A549 (cell line): Measurements from ENCODE around the gene TAF4. TPM values are rescaled to one million over a fixed set of nuclear protein-coding genes. Genes with fewer than 3 reads are reported as not detected.

Experiments used
- ATAC-seq, 2 experiments: fragments of 200-7000 bp in 1 of 2; fragments of >200 bp in 1 of 2; cut with Nextera tagmentation in 1 of 2; cut with Tn5 transposase in 1 of 2; 3 replicates each; pipeline versions ENCODE4 v1.8.0 to v1.9.1; 2018 to 2020; ENCODE audit warnings: mild to moderate bottlenecking in 1 of 2, moderate library complexity in 1 of 2
- CTCF ChIA-PET: fragments of 300-600 bp; sonication (Branson Sonifier 250); formaldehyde crosslinking; extraction: SDS; loops from one replicate; lab custom pipeline; 2021; ENCODE audit warnings: antibody characterized with exemption, inconsistent platforms; lab: Yijun Ruan, JAX
- POLR2A ChIA-PET: fragments of 350-600 bp; formaldehyde crosslinking; extraction: SDS; loops from one replicate; lab custom pipeline; 2021; ENCODE audit warnings: antibody characterized with exemption, inconsistent platforms; lab: Yijun Ruan, JAX
- DNase-seq, 2 experiments: peaks; one replicate each; pipeline versions ENCODE4 v3.0.0 to v3.0.0-alpha.2; 2011 to 2016; ENCODE audit warnings: low read depth in 1 of 2, low spot score in 1 of 2
- FAIRE-seq: peaks from 2 replicates; lab custom pipeline; 2011; peaks lifted over from hg19 to GRCh38; lab: Jason Lieb, UNC
- H3K27ac ChIP-seq, 2 experiments: fragments of >200 bp; sonication (Bioruptor Twin); formaldehyde crosslinking; 3 replicates each; pipeline ENCODE4 v1.5.1; 2016 to 2017
- H3K4me1 ChIP-seq: fragments of >200 bp; sonication (Bioruptor Twin); formaldehyde crosslinking; 3 replicates; pipeline ENCODE4 v1.6.1; 2016
- H3K4me2 ChIP-seq: fragments of >200 bp; sonication (Bioruptor Twin); formaldehyde crosslinking; 3 replicates; pipeline ENCODE4 v1.6.1; 2016
- H3K4me3 ChIP-seq: fragments of >200 bp; sonication (Bioruptor Twin); formaldehyde crosslinking; 3 replicates; pipeline ENCODE4 v1.5.1; 2016
- H3K9me3 ChIP-seq: fragments of >200 bp; sonication (Bioruptor Twin); formaldehyde crosslinking; 3 replicates; pipeline ENCODE4 v1.6.1; 2016
- ATOH8 ChIP-seq: fragments of 250-450 bp; sonication (Bioruptor Pico); IDR thresholded peaks from 2 replicates; pipeline ENCODE4 v1.5.0; 2020; ENCODE audit warnings: low read depth, mild to moderate bottlenecking, moderate library complexity
- BCL3 ChIP-seq: fragments of >200 bp; sonication (Bioruptor Twin); formaldehyde crosslinking; IDR thresholded peaks from 3 replicates; pipeline ENCODE4 v1.6.1; 2016
- BHLHE40 ChIP-seq: IDR thresholded peaks from 2 replicates; pipeline ENCODE4 v1.6.1; 2012; ENCODE audit warnings: low read depth, low read length, inconsistent platforms
- CBX2 ChIP-seq: fragments of 200-600 bp; sonication (generic); IDR thresholded peaks from 2 replicates; pipeline ENCODE4 v1.6.1; 2016; ENCODE audit warnings: low read depth, mild to moderate bottlenecking, borderline replicate concordance
- CBX8 ChIP-seq: fragments of 200-600 bp; sonication (generic); IDR thresholded peaks from 2 replicates; pipeline ENCODE4 v1.6.1; 2016
- CEBPB ChIP-seq, 2 experiments: fragments of >200 bp in 1 of 2; sonication (Bioruptor Twin) in 1 of 2; formaldehyde crosslinking in 1 of 2; IDR thresholded peaks; 2 replicates each; pipeline ENCODE4 v1.6.1; 2012 to 2016
- EHF ChIP-seq: fragments of 250-450 bp; sonication (Bioruptor Pico); IDR thresholded peaks from 2 replicates; pipeline ENCODE4 v1.5.0; 2020; ENCODE audit warnings: mild to moderate bottlenecking
- EHMT2 ChIP-seq: fragments of 200-600 bp; sonication (generic); IDR thresholded peaks from 2 replicates; pipeline ENCODE4 v1.6.1; 2016; ENCODE audit warnings: antibody characterized with exemption, low read depth, mild to moderate bottlenecking, moderate library complexity
- ELK1 ChIP-seq: fragments of 150-350 bp; IDR thresholded peaks from 2 replicates; pipeline ENCODE4 v1.6.1; 2014; ENCODE audit warnings: low read depth, mild to moderate bottlenecking, low read length
- GATA3 ChIP-seq: IDR thresholded peaks from 2 replicates; pipeline ENCODE4 v1.6.1; 2012; ENCODE audit warnings: borderline replicate concordance
- HDAC2 ChIP-seq: fragments of 200-600 bp; sonication (generic); IDR thresholded peaks from 2 replicates; pipeline ENCODE4 v1.6.1; 2016
- HES2 ChIP-seq: fragments of >200 bp; sonication (Bioruptor Twin); formaldehyde crosslinking; IDR thresholded peaks from 2 replicates; pipeline ENCODE4 v1.6.1; 2016
- HEYL ChIP-seq: fragments of 250-450 bp; sonication (Bioruptor Pico); IDR thresholded peaks from 2 replicates; pipeline ENCODE4 v1.8.0; 2021; ENCODE audit warnings: mild to moderate bottlenecking, moderate library complexity
- HMGXB4 ChIP-seq: fragments of 250-450 bp; sonication (Bioruptor Pico); IDR thresholded peaks from 2 replicates; pipeline ENCODE4 v1.5.0; 2021; ENCODE audit warnings: mild to moderate bottlenecking, moderate library complexity, borderline replicate concordance
- HOXB13 ChIP-seq: fragments of 250-450 bp; sonication (Bioruptor Pico); IDR thresholded peaks from 2 replicates; pipeline ENCODE4 v1.5.0; 2020; ENCODE audit warnings: low read depth, mild to moderate bottlenecking, moderate library complexity
- JUN ChIP-seq, 2 experiments: fragments of >200 bp; sonication (Bioruptor Twin); formaldehyde crosslinking; IDR thresholded peaks; 2 replicates in 1 of 2; 3 replicates in 1 of 2; pipeline ENCODE4 v1.6.1; 2016 to 2017
- JUNB ChIP-seq: fragments of >200 bp; sonication (Bioruptor Twin); formaldehyde crosslinking; IDR thresholded peaks from 2 replicates; pipeline ENCODE4 v1.6.1; 2016
- KDM1A ChIP-seq: fragments of 200-600 bp; sonication (generic); IDR thresholded peaks from 2 replicates; pipeline ENCODE4 v1.6.1; 2016; ENCODE audit warnings: low read depth, mild to moderate bottlenecking
- MAFK ChIP-seq: fragments of 450-650 bp; IDR thresholded peaks from 2 replicates; pipeline ENCODE4 v1.6.1; 2014; ENCODE audit not compliant: partially characterized antibody
- MYC ChIP-seq: IDR thresholded peaks from 2 replicates; pipeline ENCODE4 v1.6.1; 2012; ENCODE audit warnings: mild to moderate bottlenecking, inconsistent platforms, low read length, improper control_type of control experiment, borderline replicate concordance
- NPAS2 ChIP-seq: fragments of 250-450 bp; sonication (Bioruptor Pico); IDR thresholded peaks from 2 replicates; pipeline ENCODE4 v1.8.0; 2022; ENCODE audit warnings: mild to moderate bottlenecking, moderate library complexity, borderline replicate concordance
- POLR2A ChIP-seq: IDR thresholded peaks from 2 replicates; pipeline ENCODE4 v1.6.1; 2012; ENCODE audit warnings: mild to moderate bottlenecking, low read length
- POLR2AphosphoS2 ChIP-seq: conservative IDR thresholded peaks from 2 replicates; pipeline ENCODE4 v1.6.1; 2012; ENCODE audit warnings: low read length, improper control_type of control experiment, inconsistent platforms
- RARB ChIP-seq: fragments of 250-450 bp; sonication (Bioruptor Pico); IDR thresholded peaks from 2 replicates; pipeline ENCODE4 v1.8.0; 2021; ENCODE audit warnings: mild to moderate bottlenecking, moderate library complexity
- RCOR1 ChIP-seq: fragments of 150-350 bp; IDR thresholded peaks from 2 replicates; pipeline ENCODE4 v1.6.1; 2014; ENCODE audit warnings: antibody characterized with exemption, low read length, low read depth
- RFX5 ChIP-seq: fragments of 450-650 bp; IDR thresholded peaks from 2 replicates; pipeline ENCODE4 v1.7.1; 2014; ENCODE audit warnings: antibody characterized with exemption, mild to moderate bottlenecking, moderate library complexity
- SREBF2 ChIP-seq: fragments of 450-650 bp; IDR thresholded peaks from 2 replicates; pipeline ENCODE4 v1.6.1; 2014; ENCODE audit warnings: mild to moderate bottlenecking, moderate library complexity
- TFCP2L1 ChIP-seq: fragments of 250-450 bp; sonication (Bioruptor Pico); IDR thresholded peaks from 2 replicates; pipeline ENCODE4 v1.5.0; 2021; ENCODE audit warnings: mild to moderate bottlenecking
- TP53 ChIP-seq: fragments of 250-450 bp; sonication (Bioruptor Pico); IDR thresholded peaks from 2 replicates; pipeline ENCODE4 v1.5.0; 2021; ENCODE audit warnings: mild to moderate bottlenecking, moderate library complexity
- ZC3H11A ChIP-seq: fragments of 450-650 bp; IDR thresholded peaks from 2 replicates; pipeline ENCODE4 v1.6.1; 2014; ENCODE audit warnings: antibody characterized with exemption, mild to moderate bottlenecking
- ZNF302 ChIP-seq: fragments of 250-450 bp; sonication (Bioruptor Pico); IDR thresholded peaks from 2 replicates; pipeline ENCODE4 v1.9.0; 2021; ENCODE audit warnings: inconsistent platforms, mild to moderate bottlenecking, moderate library complexity
- ZSCAN20 ChIP-seq: fragments of 250-450 bp; sonication (Bioruptor Pico); IDR thresholded peaks from 2 replicates; pipeline ENCODE4 v1.8.0; 2022; ENCODE audit warnings: mild to moderate bottlenecking, moderate library complexity
- WGBS: methylation state at CpG from one replicate; pipeline ENCODE4 v1.1.6; 2017; ENCODE audit errors: missing lambda C conversion rate; 5-methylcytosine and 5-hydroxymethylcytosine counted together
- polyA plus RNA-seq, 4 experiments: library from polyadenylated mRNA; depleted of rRNA in 3 of 4; stranded (reverse); fragments of >200 nt; fragmentation: RNase III in 1 of 4; extraction: RNeasy Plus Mini Kit Qiagen cat#74134 plus additional on column Dnase treatment in 1 of 4; gene quantifications; 2 replicates in 3 of 4; 3 replicates in 1 of 4; pipeline ENCODE4 v1.2.3, GENCODE V29; 2011 to 2017

TAF4 gene
- polyA plus RNA-seq, 2 of the 4 experiments (the other 2 are of a cell fraction): 6.1 to 11.0 TPM

GRCh38 chr20:62046431-62046830 lies 19.2 kb downstream of the TAF4 start:
- DNase-seq (no peak), ATAC-seq (no peak), FAIRE-seq (no peak)
- H3K4me1 ChIP-seq: peaks cover 10% of the 10 kb centered on the region; the same call in 2 of the 3 replicates
- ChIA-PET CTCF (interaction anchor here (1.2 to 2.6 kb wide), 3 partner anchors 35 to 364 kb away, joined by 3 to 10 read pairs (median 5); no protein-coding TSS in a partner anchor), POLR2A (no interaction called here)
- H3K4me3 ChIP-seq: no peak overlapping the region
- no peak for TF ChIP-seq HMGXB4
- no peak for TF ChIP-seq KDM1A
- TF ChIP-seq MAFK: no peak
- no peak for TF ChIP-seq CBX2
- no peak for TF ChIP-seq TP53
- TF ChIP-seq ZC3H11A: no peak
- TF ChIP-seq ZSCAN20 (CRISPR knock-in tag): no peak
- TF ChIP-seq SREBF2: no peak
- TF ChIP-seq JUN (IDR thresholded peaks at IDR 0.05): no peak
- TF ChIP-seq RARB (CRISPR knock-in tag): no peak
- TF ChIP-seq EHF (CRISPR knock-in tag): no peak
- TF ChIP-seq MYC: no peak
- no peak for TF ChIP-seq ZNF302
- TF ChIP-seq POLR2A: no peak
- TF ChIP-seq HDAC2: no peak
- TF ChIP-seq HOXB13 (CRISPR knock-in tag): no peak
- TF ChIP-seq TFCP2L1 (CRISPR knock-in tag): no peak
- TF ChIP-seq RCOR1: no peak
- TF ChIP-seq POLR2AphosphoS2: no peak
- no peak overlapping the region for H3K27ac ChIP-seq
- WGBS: 89% methylated on average over 15 of the region's 15 CpGs
- no peak overlapping the region for H3K4me2 ChIP-seq
- no peaks in the 10 kb centered on the region for H3K9me3 ChIP-seq

GRCh38 chr20:62045529-62046285 lies 20.0 kb downstream of the TAF4 start:
- no peak overlapping the region for H3K4me2 ChIP-seq
- no peak for ATAC-seq
- POLR2A ChIA-PET: no interaction called here
- no peak overlapping the region for H3K27ac ChIP-seq
- WGBS: 92% methylated on average over 22 of the region's 22 CpGs
- no peak for FAIRE-seq
- peaks cover 10% of the 10 kb centered on the region; the same call in 2 of the 3 replicates for H3K4me1 ChIP-seq
- no peaks in the 10 kb centered on the region for H3K9me3 ChIP-seq
- TF ChIP-seq EHF (CRISPR knock-in tag) (no peak), POLR2A (no peak), JUNB (no peak), EHMT2 (no peak), MAFK (no peak), NPAS2 (no peak), BHLHE40 (no peak)
- no peak for DNase-seq
- CTCF ChIA-PET: interaction anchor here (0.8 to 2.1 kb wide), 3 partner anchors 19 to 365 kb away, joined by 3 to 5 read pairs (median 3); no protein-coding TSS in a partner anchor
- no peak overlapping the region for H3K4me3 ChIP-seq

GRCh38 chr20:62045118-62045517 lies 20.6 kb downstream of the TAF4 start:
- no peaks in the 10 kb centered on the region for H3K9me3 ChIP-seq
- no peak overlapping the region for H3K4me2 ChIP-seq
- POLR2A ChIA-PET: no interaction called here
- WGBS: 95% methylated on average over 20 of the region's 20 CpGs
- ATAC-seq: no peak
- no peak for DNase-seq
- peaks cover 10% of the 10 kb centered on the region; the same call in 2 of the 3 replicates for H3K4me1 ChIP-seq
- CTCF ChIA-PET: interaction anchor here (0.6 to 2.1 kb wide), 3 partner anchors 19 to 143 kb away, joined by 3 to 5 read pairs (median 5); no protein-coding TSS in a partner anchor
- no peak overlapping the region for H3K27ac ChIP-seq
- FAIRE-seq: no peak
- no peak overlapping the region for H3K4me3 ChIP-seq
- no peak for TF ChIP-seq CBX2
- no peak for TF ChIP-seq SREBF2
- no peak for TF ChIP-seq HES2
- no peak for TF ChIP-seq ATOH8 (CRISPR knock-in tag)
- no peak for TF ChIP-seq CBX8
- no peak for TF ChIP-seq BCL3
- TF ChIP-seq MAFK: no peak
- no peak for TF ChIP-seq CEBPB (IDR thresholded peaks at IDR 0.05)
- no peak for TF ChIP-seq GATA3
- no peak for TF ChIP-seq HEYL (CRISPR knock-in tag)
- no peak for TF ChIP-seq KDM1A
- no peak for TF ChIP-seq ELK1
- TF ChIP-seq RFX5: no peak
